Osteocyte (in vitro differentiated cells): ENCODE results near the gene KRTAP29-1. TPM values are rescaled to one million over a fixed set of nuclear protein-coding genes. Genes with fewer than 3 reads are reported as not detected.

ENCODE experiments used
- DNase-seq: peaks from one replicate; pipeline ENCODE4 v3.0.0; 2021; ENCODE audit warnings: mixed read lengths; ENCODE audit not compliant: unreplicated experiment; ENCODE audit errors: extremely low spot score
- H3K27ac Mint-ChIP-seq: one replicate; pipeline ENCODE4 v1.8.0; 2021; ENCODE audit warnings: mild to moderate bottlenecking, mixed read lengths; ENCODE audit not compliant: unreplicated experiment
- H3K27me3 Mint-ChIP-seq: one replicate; pipeline ENCODE4 v1.8.0; 2021; ENCODE audit warnings: mixed read lengths; ENCODE audit not compliant: unreplicated experiment
- H3K36me3 Mint-ChIP-seq: one replicate; pipeline ENCODE4 v1.8.0; 2021; ENCODE audit warnings: mixed read lengths; ENCODE audit not compliant: unreplicated experiment
- H3K4me1 Mint-ChIP-seq: one replicate; pipeline ENCODE4 v1.8.0; 2021; ENCODE audit warnings: mixed read lengths; ENCODE audit not compliant: unreplicated experiment
- H3K4me3 Mint-ChIP-seq: one replicate; pipeline ENCODE4 v1.8.0; 2021; ENCODE audit warnings: mild to moderate bottlenecking, moderate library complexity, mixed read lengths; ENCODE audit not compliant: unreplicated experiment
- H3K9me3 Mint-ChIP-seq: one replicate; pipeline ENCODE4 v1.8.0; 2021; ENCODE audit warnings: mixed read lengths; ENCODE audit not compliant: unreplicated experiment
- total RNA-seq: library from RNA; stranded (reverse); gene quantifications from 2 replicates; pipeline ENCODE4 v1.2.1, GENCODE V29; 2021
- TF ChIP-seq, protein P1 (sequence below): fragments of 200-600 bp; sonication (generic); IDR thresholded peaks from 2 replicates; pipeline ENCODE4 v1.5.0; 2021; ENCODE audit warnings: antibody characterized with exemption, mild to moderate bottlenecking, moderate library complexity

The KRTAP29-1 gene
- total RNA-seq, 1 donor from 2014 or later = not detected

DNA sequence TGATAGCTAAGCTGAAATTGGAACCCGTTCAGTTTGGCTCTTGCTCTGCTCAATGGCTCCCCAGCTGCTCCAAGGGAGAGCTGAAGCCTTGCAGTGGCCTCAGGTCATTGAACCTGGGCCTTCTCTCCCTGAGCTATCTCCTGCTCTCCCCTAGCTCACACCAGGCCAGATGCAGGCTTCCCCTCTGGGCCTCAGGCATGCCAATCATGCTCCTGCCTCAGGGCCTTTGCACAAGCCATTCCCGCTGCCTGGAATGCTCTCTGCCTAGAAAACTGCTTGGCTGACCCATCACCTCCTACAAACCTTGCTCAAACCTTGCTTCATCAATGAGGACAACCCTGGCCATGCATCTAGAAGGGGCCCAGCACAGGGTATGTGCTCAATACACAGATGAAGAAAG is 29.6 kb upstream of the KRTAP29-1 start:
- TF ChIP-seq, protein P1, sequence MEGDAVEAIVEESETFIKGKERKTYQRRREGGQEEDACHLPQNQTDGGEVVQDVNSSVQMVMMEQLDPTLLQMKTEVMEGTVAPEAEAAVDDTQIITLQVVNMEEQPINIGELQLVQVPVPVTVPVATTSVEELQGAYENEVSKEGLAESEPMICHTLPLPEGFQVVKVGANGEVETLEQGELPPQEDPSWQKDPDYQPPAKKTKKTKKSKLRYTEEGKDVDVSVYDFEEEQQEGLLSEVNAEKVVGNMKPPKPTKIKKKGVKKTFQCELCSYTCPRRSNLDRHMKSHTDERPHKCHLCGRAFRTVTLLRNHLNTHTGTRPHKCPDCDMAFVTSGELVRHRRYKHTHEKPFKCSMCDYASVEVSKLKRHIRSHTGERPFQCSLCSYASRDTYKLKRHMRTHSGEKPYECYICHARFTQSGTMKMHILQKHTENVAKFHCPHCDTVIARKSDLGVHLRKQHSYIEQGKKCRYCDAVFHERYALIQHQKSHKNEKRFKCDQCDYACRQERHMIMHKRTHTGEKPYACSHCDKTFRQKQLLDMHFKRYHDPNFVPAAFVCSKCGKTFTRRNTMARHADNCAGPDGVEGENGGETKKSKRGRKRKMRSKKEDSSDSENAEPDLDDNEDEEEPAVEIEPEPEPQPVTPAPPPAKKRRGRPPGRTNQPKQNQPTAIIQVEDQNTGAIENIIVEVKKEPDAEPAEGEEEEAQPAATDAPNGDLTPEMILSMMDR = no peak
- Mint-ChIP-seq H3K4me3 (no peak overlapping the region), H3K27ac (no peak overlapping the region), H3K4me1 (peaks cover 3% of the 10 kb centered on the region), H3K36me3 (no peaks in the 10 kb centered on the region), H3K27me3 (peaks cover 3% of the 10 kb centered on the region), H3K9me3 (no peaks in the 10 kb centered on the region)
- DNase-seq = no peak

DNA sequence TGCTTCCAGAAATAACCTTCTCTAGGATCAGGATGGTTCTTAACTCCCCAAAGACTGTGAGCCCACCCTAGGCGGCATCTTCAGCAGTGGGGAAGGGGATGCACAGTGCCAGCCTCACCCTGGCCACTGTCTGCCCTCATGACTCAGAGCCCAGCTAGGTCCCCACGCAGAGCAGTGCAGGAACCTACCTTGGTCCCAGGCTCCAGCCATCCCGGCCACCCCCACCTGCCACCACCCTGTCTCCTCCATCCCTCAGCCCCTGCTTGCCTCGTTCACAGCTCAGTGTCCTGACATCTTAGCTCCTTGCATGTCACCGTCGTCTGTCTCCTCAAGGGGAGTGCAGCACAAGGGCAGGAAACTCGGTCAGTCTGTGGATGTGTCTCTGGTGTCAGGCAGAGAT is 29.0 kb upstream of the KRTAP29-1 start:
- TF ChIP-seq, protein P1 = no peak
- peaks cover 3% of the 10 kb centered on the region for H3K4me1 Mint-ChIP-seq
- H3K27me3 Mint-ChIP-seq = peaks cover 3% of the 10 kb centered on the region
- H3K27ac Mint-ChIP-seq = no peak overlapping the region
- DNase-seq = no peak
- no peak overlapping the region for H3K4me3 Mint-ChIP-seq
- no peaks in the 10 kb centered on the region for H3K9me3 Mint-ChIP-seq
- H3K36me3 Mint-ChIP-seq = no peaks in the 10 kb centered on the region

DNA sequence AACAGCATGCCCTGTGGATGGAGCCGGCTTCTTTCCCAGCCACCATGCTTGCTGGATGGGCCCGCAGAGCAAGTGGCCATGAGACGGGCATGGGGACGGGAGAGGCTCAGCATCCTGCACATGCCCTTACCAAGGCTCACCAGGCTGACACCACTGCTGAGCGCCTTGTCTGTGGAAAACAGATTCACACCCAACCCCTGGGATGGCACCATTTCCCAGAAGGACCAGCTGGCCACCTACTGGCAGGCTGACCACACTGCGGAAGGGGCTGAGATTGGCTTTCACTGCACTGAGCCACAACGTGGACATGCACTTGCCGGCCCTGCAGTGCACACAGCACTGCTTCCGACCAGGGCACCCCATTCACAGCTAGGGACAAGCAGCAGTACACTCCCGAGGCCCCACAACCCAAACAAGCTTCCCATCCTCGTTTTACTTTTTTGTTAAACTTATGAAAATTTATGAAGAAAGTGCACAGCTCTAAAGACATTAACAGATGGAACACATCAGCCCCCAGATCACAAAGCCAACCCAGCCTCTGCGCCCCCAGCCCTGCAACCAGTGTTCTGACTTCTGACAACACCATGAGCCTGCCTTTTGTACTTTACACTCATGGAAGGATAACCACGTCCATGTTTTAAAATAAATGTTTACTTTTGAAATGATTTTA is 26.8 kb upstream of the KRTAP29-1 start:
- no peaks in the 10 kb centered on the region for H3K36me3 Mint-ChIP-seq
- H3K27me3 Mint-ChIP-seq = no peaks in the 10 kb centered on the region
- H3K4me1 Mint-ChIP-seq = peaks cover 3% of the 10 kb centered on the region
- H3K4me3 Mint-ChIP-seq = no peak overlapping the region
- no peak overlapping the region for H3K27ac Mint-ChIP-seq
- DNase-seq = no peak
- H3K9me3 Mint-ChIP-seq = no peaks in the 10 kb centered on the region
- TF ChIP-seq, protein P1 = peak; percentile 79

DNA sequence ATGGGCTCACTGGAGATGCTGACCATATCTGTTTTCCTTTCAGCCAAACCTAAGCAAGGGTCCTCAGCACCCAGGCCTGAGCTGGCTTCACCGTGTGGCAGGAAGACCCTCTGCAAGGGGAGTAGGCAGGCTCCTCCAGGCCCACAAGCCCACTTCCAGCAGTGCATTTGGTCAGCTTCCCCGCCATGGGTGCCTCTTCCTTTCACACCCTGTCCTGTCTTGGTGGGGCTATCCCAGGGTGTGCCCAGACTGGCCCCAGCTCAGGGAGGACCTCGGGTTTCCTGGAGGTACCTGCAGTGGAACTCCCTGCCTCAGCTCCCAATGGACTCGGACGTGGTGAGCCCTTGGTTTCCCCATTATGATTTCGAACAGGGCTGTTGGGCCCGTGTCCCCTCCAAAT is 25.6 kb upstream of the KRTAP29-1 start:
- Mint-ChIP-seq H3K27ac (no peak overlapping the region), H3K9me3 (no peaks in the 10 kb centered on the region), H3K4me3 (no peak overlapping the region), H3K27me3 (no peaks in the 10 kb centered on the region), H3K36me3 (no peaks in the 10 kb centered on the region), H3K4me1 (peaks cover 3% of the 10 kb centered on the region)
- no peak for DNase-seq
- TF ChIP-seq, protein P1 = no peak

DNA sequence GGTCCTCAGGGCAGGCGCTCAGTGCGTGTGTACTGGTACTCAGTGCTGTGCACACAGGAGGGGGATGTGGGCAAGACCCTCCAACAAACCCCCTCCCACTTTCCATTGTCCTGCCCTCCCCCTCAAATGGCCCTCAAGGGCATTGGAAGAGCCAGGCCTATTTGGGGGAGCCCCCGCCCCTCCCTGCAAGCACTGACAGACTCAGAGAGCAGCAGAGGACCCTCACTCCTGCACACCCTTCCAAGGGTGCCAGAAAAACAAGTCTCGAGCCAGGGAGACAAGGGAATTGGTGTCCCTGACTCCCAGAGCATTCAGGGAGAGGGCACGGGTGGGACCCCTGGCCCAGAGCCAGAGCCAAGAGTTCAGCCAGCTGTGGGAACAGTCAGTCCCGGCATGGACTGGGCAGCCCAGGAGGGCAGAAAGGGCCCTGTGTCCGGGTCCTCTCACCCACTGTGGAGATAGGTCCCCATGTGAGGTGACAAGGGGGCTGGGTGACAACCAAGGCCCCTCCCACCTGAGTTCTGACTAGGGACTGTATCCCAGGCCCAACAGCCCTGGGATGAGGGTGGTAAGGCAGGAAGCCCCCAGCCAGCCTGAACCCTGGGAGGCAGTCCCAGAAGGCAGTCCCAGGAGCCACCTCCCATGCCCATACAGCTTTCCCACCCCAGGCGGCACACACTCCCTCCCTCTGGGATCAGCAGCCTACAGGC is 24.9 kb upstream of the KRTAP29-1 start:
- Mint-ChIP-seq H3K27ac (no peak overlapping the region), H3K4me1 (peaks cover 3% of the 10 kb centered on the region), H3K4me3 (no peak overlapping the region), H3K36me3 (no peaks in the 10 kb centered on the region), H3K9me3 (no peaks in the 10 kb centered on the region), H3K27me3 (no peaks in the 10 kb centered on the region)
- TF ChIP-seq, protein P1 = no peak
- DNase-seq = no peak
